ENCODE data around the gene PRSS36.
A peak's percentile ranks its signal among the peaks of the same experiment; 100 is the strongest.
"Not testable (repeated sequence)": the region's sequence is repeated elsewhere in the genome, so short reads cannot be mapped to it uniquely, and the experiment has no call there.

Gene PRSS36

GRCh38 chr16:31183432-31184428 lies 33.9 kb upstream of the PRSS36 start:
- DNase-seq (ENCODE audit: low read depth): no peak

DNA sequence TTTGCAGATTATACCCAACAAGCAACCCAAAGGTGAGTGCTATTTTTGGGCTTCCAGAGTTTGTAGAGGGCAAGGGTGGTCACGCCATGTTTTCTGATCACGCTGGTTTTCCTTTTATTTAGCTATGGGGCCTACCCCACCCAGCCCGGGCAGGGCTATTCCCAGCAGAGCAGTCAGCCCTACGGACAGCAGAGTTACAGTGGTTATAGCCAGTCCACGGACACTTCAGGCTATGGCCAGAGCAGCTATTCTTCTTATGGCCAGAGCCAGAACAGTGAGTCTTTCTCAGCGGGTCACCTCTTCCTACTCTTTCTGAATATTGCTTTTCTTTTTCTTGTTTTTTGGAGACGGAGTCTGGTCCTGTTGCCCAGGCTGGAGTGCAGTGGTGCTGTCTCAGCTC lies 32.5 kb upstream of the PRSS36 start:
- DNase-seq (ENCODE audit: low read depth): no peak

GRCh38 chr16:31181102-31181830 lies 31.4 kb upstream of the PRSS36 start:
- DNase-seq (ENCODE audit: low read depth): no peak

DNA sequence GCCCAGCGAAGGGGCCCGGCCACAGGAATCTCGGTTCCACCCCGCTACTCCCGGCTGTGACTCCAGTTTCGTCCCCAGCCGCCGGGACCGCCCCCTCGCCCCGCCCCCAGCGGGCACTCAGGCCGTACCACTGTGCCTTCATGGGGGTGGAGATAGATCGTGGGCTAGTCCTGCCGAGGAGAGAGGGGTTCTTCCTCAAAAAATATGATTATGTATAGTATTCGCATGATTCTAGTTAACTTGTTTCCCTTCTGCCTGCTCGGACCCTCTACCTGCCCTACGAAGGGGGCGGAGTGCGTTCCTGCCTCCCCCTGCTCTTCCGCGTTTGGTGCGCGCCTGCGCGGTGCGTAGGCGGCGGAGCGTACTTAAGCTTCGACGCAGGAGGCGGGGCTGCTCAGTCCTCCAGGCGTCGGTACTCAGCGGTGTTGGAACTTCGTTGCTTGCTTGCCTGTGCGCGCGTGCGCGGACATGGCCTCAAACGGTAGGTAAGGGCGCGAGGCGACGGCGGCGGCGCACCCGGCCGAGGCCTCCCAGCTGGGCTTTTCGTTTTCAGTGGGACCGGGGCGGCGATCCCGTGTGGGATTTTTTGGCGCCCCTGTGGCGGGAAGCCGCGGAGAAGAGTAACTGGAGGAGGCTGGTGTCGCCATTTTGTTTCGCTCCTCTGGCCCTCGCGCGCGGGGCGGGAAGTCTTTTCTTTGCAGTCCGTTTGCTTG lies 30.0 kb upstream of the PRSS36 start, which contains the start of gene FUS:
Gene FUS (plus strand): TSS at position 393 of the 713 bp plus-strand sequence. CDS start 76 bp downstream, at position 469.
- peak; percentile 67 for DNase-seq (ENCODE audit: low read depth)

DNA sequence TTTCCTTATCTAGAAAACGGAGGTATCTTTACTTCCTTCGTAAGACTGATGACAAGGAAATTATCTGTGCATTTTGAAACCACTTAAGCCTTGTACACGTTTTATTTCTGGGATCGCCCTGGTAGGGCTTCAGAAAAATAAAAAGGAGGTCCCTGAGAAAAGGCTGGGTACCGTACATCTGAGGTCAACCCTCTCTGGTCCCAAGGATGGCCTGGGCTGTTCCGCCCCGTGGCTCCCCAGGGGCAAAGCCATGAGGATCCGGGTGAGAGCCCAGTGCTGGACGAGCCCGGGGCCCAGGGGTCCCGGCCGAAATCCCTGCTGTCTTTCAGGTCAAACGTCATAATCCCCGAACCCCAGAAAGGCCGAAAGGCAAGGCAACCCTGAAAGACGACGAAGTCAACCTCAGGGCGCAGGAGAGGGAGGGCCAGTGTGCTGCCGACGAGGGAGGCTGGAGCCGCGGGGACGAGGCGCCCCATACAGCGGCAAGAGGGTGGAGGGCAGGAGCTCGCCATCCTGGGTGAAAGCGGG lies 29.4 kb upstream of the PRSS36 start:
- DNase-seq (ENCODE audit: low read depth): no peak

- no peak for DNase-seq (ENCODE audit: low read depth)
Measured at GRCh38 chr16:31177136-31177535, 27.3 kb upstream of the PRSS36 start.

- DNase-seq (ENCODE audit: low read depth): not testable (repeated sequence)
Measured at GRCh38 chr16:31170048-31170447, 20.2 kb upstream of the PRSS36 start.

GRCh38 chr16:31168848-31169247 lies 19.0 kb upstream of the PRSS36 start:
- DNase-seq (ENCODE audit: low read depth): no peak

DNA sequence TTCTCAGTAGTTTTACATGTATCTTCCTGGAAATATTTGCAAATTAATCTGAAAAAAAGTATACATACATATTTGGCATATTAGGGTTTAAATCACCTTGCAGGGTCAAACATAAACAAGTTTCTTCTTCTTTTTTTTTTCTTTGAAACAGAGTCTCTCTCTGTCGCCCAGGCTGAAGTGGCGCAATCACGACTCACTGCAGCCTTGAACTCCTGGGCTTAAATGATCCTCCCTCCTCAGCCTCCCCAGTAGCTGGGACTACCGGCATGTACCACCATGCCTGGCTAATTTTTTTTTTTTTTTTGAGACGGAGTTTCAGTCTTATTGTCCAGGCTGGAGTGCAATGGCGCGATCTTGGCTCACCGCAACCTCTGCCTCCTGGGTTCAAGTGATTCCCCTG lies 17.4 kb upstream of the PRSS36 start:
- DNase-seq (ENCODE audit: low read depth): no peak

DNA sequence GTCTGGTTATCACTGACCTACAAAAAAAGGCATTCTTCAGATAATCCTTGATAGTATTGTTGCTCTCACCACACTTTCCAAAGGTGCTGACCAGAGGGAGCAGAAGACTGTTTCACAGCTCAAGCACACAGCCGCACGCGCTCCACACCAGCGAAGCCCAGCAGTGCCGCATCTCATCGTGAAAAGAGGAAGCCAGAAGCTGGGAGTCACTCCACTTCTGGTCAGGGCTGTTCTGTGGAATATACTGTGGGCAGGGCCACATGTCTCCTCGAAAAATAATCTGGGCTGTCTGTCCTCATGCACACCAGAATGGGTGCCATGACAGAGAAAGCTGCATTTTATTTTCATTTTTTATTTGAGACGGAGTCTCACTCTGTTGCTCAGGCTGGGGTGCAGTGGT lies 7.3 kb upstream of the PRSS36 start:
- DNase-seq (ENCODE audit: low read depth): no peak

DNA sequence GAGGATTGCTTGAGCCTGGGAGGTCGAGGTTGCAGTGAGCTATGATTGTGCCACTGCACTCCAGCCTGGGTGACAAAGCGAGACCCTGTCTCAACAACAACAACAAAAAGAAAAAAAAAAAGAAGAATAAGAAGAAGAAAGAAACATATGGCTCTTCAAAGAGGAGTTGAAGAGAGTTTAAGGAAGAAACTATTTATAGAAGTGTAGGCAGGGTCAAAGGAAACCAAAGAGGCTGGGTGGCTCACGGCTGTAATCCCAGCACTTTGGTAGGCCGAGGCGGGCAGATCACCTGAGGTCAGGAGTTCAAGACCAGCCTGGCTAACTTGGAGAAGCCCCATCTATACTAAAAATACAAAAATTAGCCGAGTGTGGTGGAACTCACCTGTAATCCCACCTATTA lies 1.1 kb upstream of the PRSS36 start:
- not testable (repeated sequence) for DNase-seq (ENCODE audit: low read depth)

DNA sequence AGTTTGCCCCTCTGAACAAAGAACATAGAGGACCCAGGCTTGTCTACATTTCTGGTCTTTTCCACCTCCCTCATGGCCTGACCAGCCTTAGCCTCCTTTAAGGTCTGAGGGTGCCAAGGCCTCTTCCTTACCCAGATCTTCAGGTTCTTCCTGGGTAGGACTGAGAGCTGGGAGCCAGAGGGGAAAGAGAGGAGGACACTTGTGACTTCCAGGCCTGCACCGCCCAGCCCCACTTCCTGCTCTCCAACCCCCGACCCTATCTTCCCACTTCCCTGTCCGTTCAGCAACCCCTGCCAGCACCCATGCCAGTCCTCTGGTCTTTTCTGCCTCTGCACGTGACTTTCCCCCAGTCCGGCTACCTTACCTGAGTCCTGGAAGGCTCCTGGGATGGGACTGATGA lies 534 bp downstream of the PRSS36 start:
- no peak for DNase-seq (ENCODE audit: low read depth)

- DNase-seq (ENCODE audit: low read depth): no peak
Measured at GRCh38 chr16:31148896-31149295, 970 bp downstream of the PRSS36 start.

DNA sequence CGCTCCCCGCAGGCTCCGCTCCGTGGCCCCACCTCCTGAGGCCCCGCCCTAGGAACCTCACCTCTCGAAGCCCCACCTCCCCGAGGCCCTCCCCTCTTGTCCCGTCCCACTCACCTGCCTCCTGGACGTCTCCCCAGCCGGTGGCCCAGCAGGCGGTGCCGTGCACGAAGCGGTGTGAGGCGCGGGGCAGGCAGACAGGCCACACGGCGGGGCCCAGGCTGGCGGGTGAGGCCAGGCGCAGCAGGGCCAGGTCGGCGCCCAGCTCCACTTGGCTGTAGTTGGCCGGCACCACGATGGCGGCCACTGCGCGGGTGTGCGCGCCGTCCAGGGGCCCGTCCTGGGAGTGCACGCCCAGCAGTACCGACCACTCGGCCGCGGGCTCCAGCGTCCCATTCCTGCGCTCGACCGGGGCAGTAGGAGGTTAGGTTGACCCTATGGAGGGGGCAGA lies 1.6 kb downstream of the PRSS36 start:
- no peak for DNase-seq (ENCODE audit: low read depth)

GRCh38 chr16:31147574-31147973 lies 2.3 kb downstream of the PRSS36 start:
- DNase-seq (ENCODE audit: low read depth): no peak

DNA sequence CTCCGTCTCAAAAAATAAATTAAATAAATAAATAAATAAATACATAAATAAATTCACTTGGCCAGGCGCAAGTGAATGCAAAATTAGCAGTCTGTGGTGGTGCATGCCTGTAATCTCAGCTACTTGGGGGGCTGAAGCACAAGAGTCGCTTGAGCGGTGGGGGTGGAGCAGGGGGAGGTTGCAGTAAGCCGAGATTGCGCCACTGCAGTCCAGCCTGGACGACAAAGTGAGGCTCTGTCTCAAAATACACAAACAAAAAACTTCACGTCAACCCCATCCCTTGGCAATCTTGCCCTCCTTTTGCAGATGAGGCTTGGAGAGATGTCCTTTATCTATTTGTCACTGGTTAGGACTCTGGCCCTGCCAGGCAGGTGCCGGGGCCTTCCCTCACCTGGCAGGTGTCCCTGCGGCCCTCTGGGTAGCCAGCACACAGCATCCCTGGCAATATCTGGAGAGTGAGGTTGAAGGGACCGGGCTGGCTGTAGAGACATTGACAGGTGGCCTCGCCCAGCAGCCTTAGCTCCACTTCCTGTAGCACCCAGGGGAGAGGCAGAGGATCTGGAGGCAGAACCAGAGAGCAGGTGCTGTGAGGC lies 4.4 kb downstream of the PRSS36 start:
- DNase-seq (ENCODE audit: low read depth): no peak

DNA sequence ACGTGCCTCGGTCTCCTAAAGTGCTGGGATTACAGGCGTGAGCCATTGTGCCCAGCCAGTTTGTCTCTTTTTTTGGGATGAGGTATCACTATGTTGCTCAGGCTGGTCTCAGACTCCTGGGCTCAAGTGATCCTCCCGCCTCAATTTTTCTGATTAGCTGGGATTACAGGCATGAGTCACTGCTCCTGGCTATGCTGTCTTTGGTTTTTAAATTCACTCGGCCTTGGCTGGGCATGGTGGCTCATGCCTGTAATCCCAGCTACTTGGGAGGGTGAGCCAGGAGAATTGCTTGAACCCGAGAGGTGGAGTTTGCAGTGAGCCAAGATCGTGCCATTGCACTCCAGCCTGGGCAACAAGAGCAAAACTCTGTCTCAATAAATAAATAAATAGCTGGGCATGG lies 5.4 kb downstream of the PRSS36 start:
- DNase-seq (ENCODE audit: low read depth): not testable (repeated sequence)

DNA sequence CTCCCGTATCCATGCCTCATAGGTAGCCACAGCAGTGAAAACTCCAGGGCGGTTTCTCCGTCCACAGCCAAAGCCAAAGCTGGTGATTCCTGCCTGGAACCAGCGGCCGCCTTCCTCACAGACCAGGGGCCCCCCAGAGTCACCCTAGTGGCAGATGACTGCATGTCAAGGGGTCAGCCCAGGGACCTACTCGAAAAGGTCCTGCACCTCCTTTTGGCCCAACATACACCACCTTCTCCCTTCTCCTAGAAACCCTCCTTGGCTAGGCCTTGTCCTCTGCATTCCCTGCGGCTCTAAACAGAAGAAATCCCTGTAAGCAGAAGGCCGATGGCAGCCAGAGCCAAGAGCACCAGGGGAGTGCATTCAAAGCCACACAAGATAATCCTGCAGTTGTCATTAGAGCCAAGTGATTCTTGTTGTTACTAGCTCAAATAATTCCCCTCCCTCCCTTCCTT lies 6.1 kb downstream of the PRSS36 start:
- DNase-seq (ENCODE audit: low read depth): no peak

DNA sequence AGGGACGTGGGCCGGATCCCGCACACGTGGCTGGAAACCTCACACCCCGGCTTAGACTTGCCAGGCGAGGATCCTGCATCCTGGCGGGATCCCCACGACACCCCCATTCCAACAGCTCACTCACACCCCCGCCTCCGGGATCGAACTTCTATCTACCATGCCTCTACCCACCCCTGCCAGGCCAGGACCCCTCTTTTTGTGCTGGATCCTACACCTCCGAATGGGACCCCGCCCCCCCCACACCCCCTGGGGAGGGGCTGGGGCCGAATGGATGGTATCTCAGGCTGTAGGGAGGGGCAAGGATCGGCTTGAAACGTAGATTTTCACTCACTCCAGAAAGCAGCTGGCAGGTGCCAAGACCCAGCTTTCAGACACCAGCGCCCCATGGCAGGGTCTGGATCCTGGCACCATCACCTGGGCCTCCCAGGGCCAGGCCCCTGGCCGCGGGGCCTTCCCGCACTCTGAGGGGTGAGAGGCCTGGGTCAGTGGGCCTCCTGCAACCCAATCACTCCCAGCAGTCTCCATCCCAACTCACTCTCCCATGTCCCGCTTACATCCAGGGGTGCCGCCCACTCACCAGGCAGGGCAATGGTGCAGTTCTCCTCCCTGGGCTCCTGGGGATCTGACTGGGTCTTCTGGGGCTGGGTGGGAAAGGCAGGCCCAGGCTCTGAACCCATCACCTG lies 6.7 kb downstream of the PRSS36 start:
- no peak for DNase-seq (ENCODE audit: low read depth)

- peak; percentile 98 for DNase-seq (ENCODE audit: low read depth)
Measured at GRCh38 chr16:31142109-31143010, 7.5 kb downstream of the PRSS36 start.

Measured in GM04504 (cell line).